HEK293 (cell line): ENCODE results near the gene ACSM6.

Experiments
- CTCF ChIA-PET: fragments of 350-600 bp; formaldehyde crosslinking; extraction: SDS; loops from one replicate; lab custom pipeline; 2021; ENCODE audit warnings: antibody characterized with exemption; lab: Yijun Ruan, JAX
- POLR2A ChIA-PET: fragments of 300-600 bp; formaldehyde crosslinking; extraction: SDS; loops from one replicate; lab custom pipeline; 2020; ENCODE audit warnings: antibody characterized with exemption, inconsistent platforms; lab: Yijun Ruan, JAX
- H3K27ac ChIP-seq: fragments of 200-500 bp; sonication (Bioruptor generic); 2 replicates; pipeline ENCODE4 v1.5.1; 2014; ENCODE audit warnings: low read depth, low read length, control low read depth, inconsistent platforms; ENCODE audit errors: extremely low read depth
- H3K36me3 ChIP-seq, 2 experiments: fragments of 200-500 bp in 1 of 2; sonication (Bioruptor generic) in 1 of 2; 1 replicate in 1 of 2; 2 replicates in 1 of 2; pipeline ENCODE4 v1.5.1; 2014 to 2017; ENCODE audit warnings: inconsistent platforms in 2 of 2, low read length in 2 of 2; ENCODE audit not compliant: control insufficient read depth in 2 of 2, insufficient read depth in 1 of 2
- H3K4me1 ChIP-seq: fragments of 200-500 bp; sonication (Bioruptor generic); 2 replicates; pipeline ENCODE4 v1.5.1; 2014; ENCODE audit warnings: mild to moderate bottlenecking, low read length, inconsistent platforms; ENCODE audit not compliant: control insufficient read depth, insufficient read depth
- H3K4me3 ChIP-seq: 2 replicates; pipeline ENCODE4 v1.5.1; 2011; ENCODE audit warnings: low read depth, mild to moderate bottlenecking, control low read depth, low read length, moderate library complexity
- H3K9me3 ChIP-seq: fragments of 200-500 bp; sonication (Bioruptor generic); 2 replicates; pipeline ENCODE4 v1.5.1; 2014; ENCODE audit warnings: low read depth, low read length, inconsistent platforms; ENCODE audit not compliant: control insufficient read depth, insufficient read depth
- BCL11B ChIP-seq: fragments of 450-650 bp; formaldehyde crosslinking; IDR thresholded peaks from 2 replicates; pipeline ENCODE4 v1.5.1; 2016; ENCODE audit warnings: low read depth, missing biosample characterization, missing genetic modification characterization
- GFI1B ChIP-seq: fragments of 450-650 bp; formaldehyde crosslinking; IDR thresholded peaks from 2 replicates; pipeline ENCODE4 v1.5.1; 2016; ENCODE audit warnings: missing biosample characterization, missing genetic modification characterization
- HIC1 ChIP-seq: fragments of 450-650 bp; formaldehyde crosslinking; IDR thresholded peaks from 2 replicates; pipeline ENCODE4 v1.5.1; 2016; ENCODE audit warnings: missing biosample characterization, missing genetic modification characterization
- PRDM2 ChIP-seq: fragments of 450-650 bp; formaldehyde crosslinking; IDR thresholded peaks from 2 replicates; pipeline ENCODE4 v1.5.1; 2016; ENCODE audit warnings: missing biosample characterization, missing genetic modification characterization, borderline replicate concordance
- WT1 ChIP-seq: fragments of 450-650 bp; formaldehyde crosslinking; IDR thresholded peaks from 2 replicates; pipeline ENCODE4 v1.5.1; 2016; ENCODE audit warnings: missing biosample characterization, missing genetic modification characterization
- ZBTB26 ChIP-seq: fragments of 450-650 bp; formaldehyde crosslinking; optimal IDR thresholded peaks from 2 replicates; pipeline ENCODE3; 2016; ENCODE audit warnings: missing biosample characterization, mild to moderate bottlenecking, missing genetic modification characterization
- ZNF169 ChIP-seq: fragments of 450-650 bp; formaldehyde crosslinking; IDR thresholded peaks from 2 replicates; pipeline ENCODE4 v1.5.1; 2016; ENCODE audit warnings: missing biosample characterization, missing genetic modification characterization
- ZNF211 ChIP-seq: fragments of 450-650 bp; formaldehyde crosslinking; IDR thresholded peaks from 2 replicates; pipeline ENCODE4 v1.5.1; 2016; ENCODE audit warnings: low read depth, missing biosample characterization, missing genetic modification characterization
- ZNF311 ChIP-seq: fragments of 450-650 bp; formaldehyde crosslinking; IDR thresholded peaks from 2 replicates; pipeline ENCODE4 v1.5.1; 2017; ENCODE audit warnings: missing biosample characterization, missing genetic modification characterization, borderline replicate concordance
- ZNF354C ChIP-seq: fragments of 450-650 bp; formaldehyde crosslinking; IDR thresholded peaks from 2 replicates; pipeline ENCODE4 v1.5.1; 2016; ENCODE audit warnings: missing biosample characterization, missing genetic modification characterization, low read depth, borderline replicate concordance
- ZNF596 ChIP-seq: fragments of 450-650 bp; IDR thresholded peaks from 2 replicates; pipeline ENCODE4 v1.5.0; 2018; ENCODE audit warnings: missing biosample characterization, mild to moderate bottlenecking, missing genetic modification characterization, moderate library complexity
- ZNF600 ChIP-seq: fragments of 450-650 bp; formaldehyde crosslinking; IDR thresholded peaks from 2 replicates; pipeline ENCODE4 v1.5.1; 2016; ENCODE audit warnings: missing biosample characterization, missing genetic modification characterization
- ZNF704 ChIP-seq: fragments of 450-650 bp; formaldehyde crosslinking; IDR thresholded peaks from 2 replicates; pipeline ENCODE4 v1.5.1; 2016; ENCODE audit warnings: missing biosample characterization, missing genetic modification characterization

Gene ACSM6

GRCh38 chr10:95246582-95247051 lies 52.6 kb downstream of the ACSM6 start (continued):
- no peak for TF ChIP-seq PRDM2

GRCh38 chr10:95247200-95247880 lies 53.3 kb downstream of the ACSM6 start:
- ChIA-PET CTCF (interaction anchor here (0.7 to 6.1 kb wide), 30 partner anchors 8 to 1401 kb away, joined by 3 to 271 read pairs (median 6); no protein-coding TSS in a partner anchor), POLR2A (interaction anchor here (0.5 to 1.4 kb wide), 4 partner anchors 13 to 219 kb away, joined by 3 read pairs; no protein-coding TSS in a partner anchor)
- no peak overlapping the region for H3K27ac ChIP-seq
- TF ChIP-seq ZNF211 (tag by site-specific recombination) (no peak), HIC1 (no peak), ZNF354C (tag by site-specific recombination) (no peak), BCL11B (tag by site-specific recombination) (no peak), ZNF169 (tag by site-specific recombination) (no peak), WT1 (tag by site-specific recombination) (no peak), ZNF600 (tag by site-specific recombination) (no peak), ZNF596 (tag by site-specific recombination) (no peak), ZBTB26 (tag by site-specific recombination) (no peak), GFI1B (tag by site-specific recombination) (no peak), ZNF311 (tag by site-specific recombination) (no peak), ZNF704 (no peak)
- H3K4me3 ChIP-seq, result no peak overlapping the region
- no peaks in the 10 kb centered on the region for H3K9me3 ChIP-seq
- peaks cover 9 to 51% of the 10 kb centered on the region in 2 experiments; a peak in 2 of 3 replicates for H3K36me3 ChIP-seq
- no peaks in the 10 kb centered on the region for H3K4me1 ChIP-seq
